Esophagus squamous epithelium (tissue), 5 donors: ENCODE measurements around the gene IRF2BPL. TPM values are rescaled to one million over a fixed set of nuclear protein-coding genes. Genes with fewer than 3 reads are reported as not detected.
A peak's percentile ranks its signal among the peaks of the same experiment; 100 is the strongest.

Experiments used
- DNase-seq: peaks from one replicate; lab custom pipeline; 2025; lab: John Stamatoyannopoulos, UW
- H3K27ac ChIP-seq, 4 donors: fragments of 200-600 bp; sonication (generic); one replicate each; pipeline ENCODE4 v1.5.1; 2016 to 2019; ENCODE audit warnings: mild to moderate bottlenecking in 1 of 4
- H3K27me3 ChIP-seq, 4 donors: fragments of 200-600 bp; sonication (generic); 1 replicate in 3 of 4; 2 replicates in 1 of 4; pipeline versions ENCODE4 v1.5.1 to v1.6.0; 2017 to 2021; ENCODE audit warnings: antibody characterized with exemption in 1 of 4
- H3K36me3 ChIP-seq, 3 donors: fragments of 200-600 bp; sonication (generic); one replicate each; pipeline ENCODE4 v1.5.1; 2016 to 2019
- H3K4me1 ChIP-seq, 3 donors: fragments of 200-600 bp; sonication (generic); one replicate each; pipeline ENCODE4 v1.5.1; 2017 to 2019
- H3K4me3 ChIP-seq, 4 donors: fragments of 200-600 bp; sonication (generic); 1 replicate in 3 of 4; 2 replicates in 1 of 4; pipeline ENCODE4 v1.5.1; 2016 to 2019; ENCODE audit warnings: mild to moderate bottlenecking in 2 of 4, moderate library complexity in 1 of 4
- H3K9me3 ChIP-seq, 3 donors: fragments of 200-600 bp; sonication (generic); one replicate each; pipeline ENCODE4 v1.5.1; 2016 to 2019
- POLR2A ChIP-seq, 4 donors: fragments of 450-650 bp; IDR thresholded peaks; one replicate each; pipeline ENCODE4 v1.6.1; 2017; ENCODE audit warnings: antibody characterized with exemption in 4 of 4, mild to moderate bottlenecking in 4 of 4, moderate library complexity in 3 of 4
- WGBS, 2 donors: methylation state at CpG; one replicate each; pipeline ENCODE4 v1.1.5; 2018; 5-methylcytosine and 5-hydroxymethylcytosine counted together
- intact Hi-C: fragments of 100-400 bp; cut with DNase I; formaldehyde crosslinking; loops from one replicate; pipeline ENCODE4 v1.15.0; 2022
- total RNA-seq, 4 donors: library from RNA; depleted of rRNA; stranded (reverse); fragments of >200 nt; gene quantifications; one replicate each; pipeline ENCODE4 v1.1.0, GENCODE V29; 2016
- TF ChIP-seq, protein P1 (sequence below), 6 experiments: fragments of 450-650 bp in 4 of 6; fragments of 200-600 bp in 2 of 6; sonication (generic) in 2 of 6; IDR thresholded peaks; one replicate each; pipeline ENCODE4 v1.5.1; 2016 to 2019; ENCODE audit warnings: antibody characterized with exemption in 6 of 6, mild to moderate bottlenecking in 4 of 6, moderate library complexity in 4 of 6
- donor health status: DM: yes; HTN: yes; CAD: no.

IRF2BPL gene
- total RNA-seq, 4 donors from 2014 or later: 15.8 to 28.8 (median 24.0) TPM

DNA sequence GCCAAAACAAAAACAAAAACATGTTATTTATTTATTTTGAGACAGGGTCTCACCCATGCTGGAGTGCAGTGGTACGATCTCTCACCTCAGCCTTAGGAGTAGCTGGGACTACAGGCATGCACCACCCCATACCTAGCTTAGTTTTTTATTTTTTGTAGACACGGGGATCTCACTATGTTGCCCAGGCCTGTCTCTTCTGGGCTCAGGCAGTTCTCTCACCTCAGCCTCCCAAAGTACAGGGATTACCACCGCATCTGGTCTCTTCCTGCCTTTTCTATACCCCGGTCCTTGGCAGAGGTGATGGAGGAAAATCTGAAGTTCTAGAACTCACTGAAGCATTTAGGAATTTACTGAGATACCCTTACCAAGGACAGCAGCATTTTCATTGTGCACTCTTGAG lies 6.8 kb upstream of the IRF2BPL start:
- 70 to 75% methylated on average over 4 of the region's 4 CpGs for WGBS, 2 donors

DNA sequence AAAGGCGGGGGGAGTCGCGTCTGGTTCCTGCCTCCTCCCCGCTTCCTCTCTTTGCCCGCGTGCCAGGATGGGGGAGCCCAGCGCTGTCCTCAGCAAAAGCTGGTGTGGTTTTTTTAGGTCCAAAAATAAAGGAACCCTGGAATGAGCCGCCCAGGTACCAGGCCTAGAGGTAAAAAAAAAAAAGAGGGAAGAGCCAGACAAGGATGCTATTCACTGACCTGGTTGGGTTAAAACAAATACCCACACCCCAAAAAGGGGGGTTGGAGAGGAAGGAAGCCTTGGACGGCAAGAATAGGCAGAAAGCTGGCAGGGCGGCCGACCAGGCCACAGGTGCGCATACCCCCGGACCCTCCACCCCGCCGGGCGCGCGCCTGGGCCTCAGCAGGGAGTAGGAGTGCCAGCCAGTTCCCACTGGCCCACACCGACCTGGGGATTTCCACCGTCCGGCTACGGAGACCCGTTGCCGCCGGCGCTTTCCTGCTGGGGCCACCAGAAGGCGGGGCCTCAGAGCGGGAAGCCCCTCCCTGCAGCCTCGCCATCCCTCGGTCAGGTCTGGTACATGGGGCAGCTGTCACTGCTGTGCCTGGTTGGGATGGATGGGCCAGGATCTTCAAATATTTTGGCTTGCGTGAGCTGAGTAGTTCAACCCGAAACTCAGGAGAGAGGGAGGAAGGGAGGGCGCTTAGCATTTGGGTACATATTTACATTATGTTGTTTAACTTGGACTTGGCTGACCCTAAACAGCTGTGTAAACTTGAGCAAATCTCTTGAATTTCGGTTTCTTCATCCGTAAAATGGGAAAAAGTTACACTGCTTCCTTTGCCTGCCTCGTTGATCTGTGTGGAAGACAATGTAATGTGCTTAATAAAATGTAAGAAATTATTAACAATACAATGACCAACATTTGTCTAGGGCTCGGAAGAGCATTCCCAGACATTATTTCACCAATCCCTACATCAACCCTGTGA lies 5.4 kb upstream of the IRF2BPL start:
- Histone ChIP-seq H3K36me3 (no peaks in the 10 kb centered on the region), H3K4me3 (peak overlapping the region; percentile 25 to 73 (median 52)), H3K27me3 (no peaks in the 10 kb centered on the region), H3K4me1 (peaks cover 73 to 100% (median 88%) of the 10 kb centered on the region in 3 donors), H3K9me3 (no peaks in the 10 kb centered on the region), H3K27ac (peak overlapping the region; percentile 99 to 100 (median 99))
- 2% methylated on average over 22 to 28 of the region's 37 CpGs for WGBS, 2 donors
- DNase-seq: no peak
- TF ChIP-seq, protein P1, sequence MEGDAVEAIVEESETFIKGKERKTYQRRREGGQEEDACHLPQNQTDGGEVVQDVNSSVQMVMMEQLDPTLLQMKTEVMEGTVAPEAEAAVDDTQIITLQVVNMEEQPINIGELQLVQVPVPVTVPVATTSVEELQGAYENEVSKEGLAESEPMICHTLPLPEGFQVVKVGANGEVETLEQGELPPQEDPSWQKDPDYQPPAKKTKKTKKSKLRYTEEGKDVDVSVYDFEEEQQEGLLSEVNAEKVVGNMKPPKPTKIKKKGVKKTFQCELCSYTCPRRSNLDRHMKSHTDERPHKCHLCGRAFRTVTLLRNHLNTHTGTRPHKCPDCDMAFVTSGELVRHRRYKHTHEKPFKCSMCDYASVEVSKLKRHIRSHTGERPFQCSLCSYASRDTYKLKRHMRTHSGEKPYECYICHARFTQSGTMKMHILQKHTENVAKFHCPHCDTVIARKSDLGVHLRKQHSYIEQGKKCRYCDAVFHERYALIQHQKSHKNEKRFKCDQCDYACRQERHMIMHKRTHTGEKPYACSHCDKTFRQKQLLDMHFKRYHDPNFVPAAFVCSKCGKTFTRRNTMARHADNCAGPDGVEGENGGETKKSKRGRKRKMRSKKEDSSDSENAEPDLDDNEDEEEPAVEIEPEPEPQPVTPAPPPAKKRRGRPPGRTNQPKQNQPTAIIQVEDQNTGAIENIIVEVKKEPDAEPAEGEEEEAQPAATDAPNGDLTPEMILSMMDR (IDR thresholded peaks at IDR 0.05): peak in 1 of 6 experiments; percentile 1
- TF ChIP-seq POLR2A (IDR thresholded peaks at IDR 0.05): peak in 2 of 4 donors; percentile 26 to 34
- intact Hi-C loops: loop anchor here (5.0 kb wide), 1 partner anchor 82 kb away; no protein-coding TSS in a partner anchor

More for the DNA sequence above, 6.8 kb upstream of the IRF2BPL start:
- DNase-seq: no peak
- intact Hi-C loops: no loop called here
- no peak for TF ChIP-seq POLR2A (IDR thresholded peaks at IDR 0.05)
- TF ChIP-seq, protein P1 (IDR thresholded peaks at IDR 0.05): no peak
- H3K27ac ChIP-seq: peak overlapping the region in 3 of 4 donors; percentile 15 to 100 (median 99)
- H3K36me3 ChIP-seq: no peaks in the 10 kb centered on the region
- H3K9me3 ChIP-seq: no peaks in the 10 kb centered on the region
- H3K4me3 ChIP-seq: no peak overlapping the region
- H3K27me3 ChIP-seq: no peaks in the 10 kb centered on the region
- peaks cover 74 to 100% (median 85%) of the 10 kb centered on the region in 3 donors for H3K4me1 ChIP-seq

- Histone ChIP-seq H3K36me3 (no peaks in the 10 kb centered on the region), H3K27me3 (no peaks in the 10 kb centered on the region), H3K27ac (peak overlapping the region; percentile 99 to 100 (median 99)), H3K4me3 (peak overlapping the region; percentile 25 to 73 (median 52)), H3K4me1 (peaks cover 65 to 94% (median 80%) of the 10 kb centered on the region in 3 donors), H3K9me3 (no peaks in the 10 kb centered on the region)
- peak; percentile 51 for DNase-seq
- TF ChIP-seq, protein P1 (IDR thresholded peaks at IDR 0.05): peak in 4 of 6 experiments; percentile 5 to 24 (median 14)
- peak in 2 of 4 donors; percentile 72 to 76 for TF ChIP-seq POLR2A (IDR thresholded peaks at IDR 0.05)
- intact Hi-C loops: loop anchor here (5.0 kb wide), 1 partner anchor 81 kb away; no protein-coding TSS in a partner anchor
- WGBS, 2 donors: 1% methylated on average over 18 to 29 of the region's 50 CpGs
These were observed 4.5 kb upstream of the IRF2BPL start for GRCh38 chr14:77032844-77033621.

DNA sequence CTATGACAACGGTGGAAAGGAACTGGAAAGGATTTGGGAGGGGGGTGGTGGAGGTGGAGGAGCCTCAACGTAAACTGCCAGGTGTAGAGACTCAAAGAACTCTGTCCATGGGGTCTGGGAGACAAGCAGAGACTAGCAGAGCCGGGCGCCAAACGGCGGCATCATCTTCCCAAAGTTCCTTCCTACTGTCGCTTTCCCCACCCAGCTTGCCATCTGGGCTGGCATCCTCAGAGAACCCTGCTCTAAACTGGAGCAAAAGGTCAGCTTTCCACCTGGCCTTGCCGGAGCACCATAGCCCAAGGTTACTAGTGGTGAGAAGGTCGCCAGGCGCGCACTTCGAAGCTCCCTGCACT lies 4.0 kb upstream of the IRF2BPL start:
- intact Hi-C loops: loop anchor here (5.0 kb wide), 1 partner anchor 80 kb away; no protein-coding TSS in a partner anchor
- 0 to 13% methylated on average over 9 to 12 of the region's 12 CpGs for WGBS, 2 donors
- Histone ChIP-seq H3K4me3 (peak overlapping the region in 3 of 4 donors; percentile 50 to 73 (median 55)), H3K4me1 (peaks cover 60 to 88% (median 74%) of the 10 kb centered on the region in 3 donors), H3K27ac (peak overlapping the region; percentile 99 to 100 (median 99)), H3K27me3 (no peaks in the 10 kb centered on the region), H3K9me3 (no peaks in the 10 kb centered on the region), H3K36me3 (no peaks in the 10 kb centered on the region)
- DNase-seq: no peak
- TF ChIP-seq POLR2A (IDR thresholded peaks at IDR 0.05): no peak
- TF ChIP-seq, protein P1 (IDR thresholded peaks at IDR 0.05): no peak
